Esophagus muscularis mucosa (tissue), 3 donors: ENCODE results near the gene ANO6.

Source experiments
- POLR2A ChIP-seq: fragments of 450-650 bp; IDR thresholded peaks from one replicate; pipeline ENCODE4 v1.6.1; 2017; ENCODE audit warnings: antibody characterized with exemption, moderate library complexity, mild to moderate bottlenecking, low read depth
- POLR2AphosphoS5 ChIP-seq, 2 donors: sonication (generic); formaldehyde crosslinking; IDR thresholded peaks; one replicate each; pipeline ENCODE4 v1.6.1; 2017; ENCODE audit warnings: antibody characterized with exemption in 2 of 2
- TF ChIP-seq, protein P1 (sequence below), 3 experiments: fragments of 200-600 bp in 2 of 3; fragments of 450-650 bp in 1 of 3; sonication (generic) in 2 of 3; IDR thresholded peaks; one replicate each; pipeline ENCODE4 v1.5.1; 2017 to 2019; ENCODE audit warnings: antibody characterized with exemption in 3 of 3, mild to moderate bottlenecking in 2 of 3, moderate library complexity in 1 of 3

DNA sequence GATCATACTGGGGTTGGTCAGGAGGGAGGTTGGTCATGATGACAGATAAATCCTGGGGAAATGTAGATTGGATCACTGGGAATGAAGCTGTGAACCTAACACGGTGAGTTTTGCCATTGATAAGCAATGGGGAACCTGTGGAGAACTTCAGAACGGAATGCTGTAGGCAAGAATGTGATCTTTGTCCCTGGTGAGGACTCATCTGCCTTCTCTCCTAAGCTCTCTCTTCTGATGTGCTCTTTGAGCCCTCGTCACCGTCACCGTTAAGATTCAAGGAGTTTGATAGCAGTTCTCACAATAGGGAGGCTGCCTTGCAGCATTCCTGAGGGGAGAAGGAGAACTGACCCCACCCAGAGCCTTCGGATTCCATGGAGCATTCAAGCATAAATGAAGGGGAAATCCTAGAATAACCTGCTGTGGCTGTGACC is 217.6 kb downstream of the ANO6 start:
- TF ChIP-seq, protein P1, sequence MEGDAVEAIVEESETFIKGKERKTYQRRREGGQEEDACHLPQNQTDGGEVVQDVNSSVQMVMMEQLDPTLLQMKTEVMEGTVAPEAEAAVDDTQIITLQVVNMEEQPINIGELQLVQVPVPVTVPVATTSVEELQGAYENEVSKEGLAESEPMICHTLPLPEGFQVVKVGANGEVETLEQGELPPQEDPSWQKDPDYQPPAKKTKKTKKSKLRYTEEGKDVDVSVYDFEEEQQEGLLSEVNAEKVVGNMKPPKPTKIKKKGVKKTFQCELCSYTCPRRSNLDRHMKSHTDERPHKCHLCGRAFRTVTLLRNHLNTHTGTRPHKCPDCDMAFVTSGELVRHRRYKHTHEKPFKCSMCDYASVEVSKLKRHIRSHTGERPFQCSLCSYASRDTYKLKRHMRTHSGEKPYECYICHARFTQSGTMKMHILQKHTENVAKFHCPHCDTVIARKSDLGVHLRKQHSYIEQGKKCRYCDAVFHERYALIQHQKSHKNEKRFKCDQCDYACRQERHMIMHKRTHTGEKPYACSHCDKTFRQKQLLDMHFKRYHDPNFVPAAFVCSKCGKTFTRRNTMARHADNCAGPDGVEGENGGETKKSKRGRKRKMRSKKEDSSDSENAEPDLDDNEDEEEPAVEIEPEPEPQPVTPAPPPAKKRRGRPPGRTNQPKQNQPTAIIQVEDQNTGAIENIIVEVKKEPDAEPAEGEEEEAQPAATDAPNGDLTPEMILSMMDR (IDR thresholded peaks at IDR 0.05) = no peak
- TF ChIP-seq POLR2A = no peak
- no peak for TF ChIP-seq POLR2AphosphoS5 (IDR thresholded peaks at IDR 0.05)
